BE2C (cell line): ENCODE measurements around the gene CLPTM1.

ENCODE experiments used
- DNase-seq: peaks from one replicate; pipeline ENCODE4 v3.0.0-alpha.2; 2020
- H3K27me3 ChIP-seq: fragments of 250-450 bp; sonication (Bioruptor Pico); 2 replicates; pipeline ENCODE4 v1.5.1; 2020; ENCODE audit warnings: mild to moderate bottlenecking
- H3K36me3 ChIP-seq: fragments of 250-450 bp; sonication (Bioruptor Pico); 2 replicates; pipeline ENCODE4 v1.5.1; 2020; ENCODE audit warnings: mild to moderate bottlenecking
- H3K4me1 ChIP-seq: fragments of 250-450 bp; sonication (Bioruptor Pico); 2 replicates; pipeline ENCODE4 v1.5.1; 2020
- H3K4me3 ChIP-seq: 2 replicates; pipeline ENCODE4 v1.5.1; 2011; ENCODE audit warnings: low read depth, low read length
- H3K9me3 ChIP-seq: fragments of 250-450 bp; sonication (Bioruptor Pico); 2 replicates; pipeline ENCODE4 v1.5.1; 2020
- TF ChIP-seq, protein P1 (sequence below): IDR thresholded peaks from 2 replicates; pipeline ENCODE4 v1.5.1; 2012; ENCODE audit warnings: mild to moderate bottlenecking, low read depth, low read length

The CLPTM1 gene

DNA sequence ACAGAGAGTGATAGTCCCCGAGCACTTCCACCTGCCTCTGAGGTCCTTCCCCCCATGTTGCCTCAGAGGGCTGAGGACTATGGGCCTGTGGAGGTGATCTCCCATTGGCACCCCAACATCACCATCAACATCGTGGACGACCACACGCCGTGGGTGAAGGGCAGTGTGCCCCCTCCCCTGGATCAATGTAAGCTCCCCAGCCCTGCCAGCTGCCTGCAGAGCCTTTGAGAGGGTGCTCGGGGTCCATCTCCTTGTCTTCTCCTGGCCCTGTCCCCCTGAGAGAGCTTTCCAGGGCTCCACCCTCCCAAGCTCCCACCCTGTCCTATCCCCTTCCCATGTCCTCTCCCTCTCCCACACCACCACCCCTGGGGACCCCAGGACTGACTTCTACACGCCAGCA is 31.2 kb downstream of the CLPTM1 start:
- no peaks in the 10 kb centered on the region for H3K4me1 ChIP-seq
- peaks cover 11% of the 10 kb centered on the region for H3K36me3 ChIP-seq
- H3K9me3 ChIP-seq, result no peaks in the 10 kb centered on the region
- H3K27me3 ChIP-seq, result no peaks in the 10 kb centered on the region
- DNase-seq, result no peak
- TF ChIP-seq, protein P1, sequence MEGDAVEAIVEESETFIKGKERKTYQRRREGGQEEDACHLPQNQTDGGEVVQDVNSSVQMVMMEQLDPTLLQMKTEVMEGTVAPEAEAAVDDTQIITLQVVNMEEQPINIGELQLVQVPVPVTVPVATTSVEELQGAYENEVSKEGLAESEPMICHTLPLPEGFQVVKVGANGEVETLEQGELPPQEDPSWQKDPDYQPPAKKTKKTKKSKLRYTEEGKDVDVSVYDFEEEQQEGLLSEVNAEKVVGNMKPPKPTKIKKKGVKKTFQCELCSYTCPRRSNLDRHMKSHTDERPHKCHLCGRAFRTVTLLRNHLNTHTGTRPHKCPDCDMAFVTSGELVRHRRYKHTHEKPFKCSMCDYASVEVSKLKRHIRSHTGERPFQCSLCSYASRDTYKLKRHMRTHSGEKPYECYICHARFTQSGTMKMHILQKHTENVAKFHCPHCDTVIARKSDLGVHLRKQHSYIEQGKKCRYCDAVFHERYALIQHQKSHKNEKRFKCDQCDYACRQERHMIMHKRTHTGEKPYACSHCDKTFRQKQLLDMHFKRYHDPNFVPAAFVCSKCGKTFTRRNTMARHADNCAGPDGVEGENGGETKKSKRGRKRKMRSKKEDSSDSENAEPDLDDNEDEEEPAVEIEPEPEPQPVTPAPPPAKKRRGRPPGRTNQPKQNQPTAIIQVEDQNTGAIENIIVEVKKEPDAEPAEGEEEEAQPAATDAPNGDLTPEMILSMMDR, result no peak
- H3K4me3 ChIP-seq, result no peak overlapping the region

GRCh38 chr19:44987148-44987675 is 32.0 kb downstream of the CLPTM1 start:
- Histone ChIP-seq H3K36me3 (peaks cover 12% of the 10 kb centered on the region), H3K4me1 (no peaks in the 10 kb centered on the region), H3K4me3 (no peak overlapping the region), H3K9me3 (no peaks in the 10 kb centered on the region), H3K27me3 (no peaks in the 10 kb centered on the region)
- DNase-seq, result no peak
- TF ChIP-seq, protein P1, result no peak

GRCh38 chr19:44988273-44988672 is 33.1 kb downstream of the CLPTM1 start:
- H3K4me1 ChIP-seq, result no peaks in the 10 kb centered on the region
- no peaks in the 10 kb centered on the region for H3K9me3 ChIP-seq

GRCh38 chr19:44988896-44989556 is 33.8 kb downstream of the CLPTM1 start:
- Histone ChIP-seq H3K4me3 (no peak overlapping the region), H3K27me3 (no peaks in the 10 kb centered on the region), H3K4me1 (no peaks in the 10 kb centered on the region), H3K9me3 (no peaks in the 10 kb centered on the region), H3K36me3 (peaks cover 19% of the 10 kb centered on the region)
- TF ChIP-seq, protein P1, result peak; percentile 78
- peak; percentile 86 for DNase-seq

More at GRCh38 chr19:44988273-44988672, 33.1 kb downstream of the CLPTM1 start:
- H3K36me3 ChIP-seq, result peaks cover 19% of the 10 kb centered on the region
- no peak overlapping the region for H3K4me3 ChIP-seq
- DNase-seq, result no peak
- no peaks in the 10 kb centered on the region for H3K27me3 ChIP-seq
- TF ChIP-seq, protein P1, result no peak

- H3K36me3 ChIP-seq, result peaks cover 11% of the 10 kb centered on the region
- no peaks in the 10 kb centered on the region for H3K9me3 ChIP-seq
- TF ChIP-seq, protein P1, result no peak
- H3K27me3 ChIP-seq, result no peaks in the 10 kb centered on the region
- no peak for DNase-seq
- no peaks in the 10 kb centered on the region for H3K4me1 ChIP-seq
- no peak overlapping the region for H3K4me3 ChIP-seq
Observed at GRCh38 chr19:44990459-44990858, 35.3 kb downstream of the CLPTM1 start.

DNA sequence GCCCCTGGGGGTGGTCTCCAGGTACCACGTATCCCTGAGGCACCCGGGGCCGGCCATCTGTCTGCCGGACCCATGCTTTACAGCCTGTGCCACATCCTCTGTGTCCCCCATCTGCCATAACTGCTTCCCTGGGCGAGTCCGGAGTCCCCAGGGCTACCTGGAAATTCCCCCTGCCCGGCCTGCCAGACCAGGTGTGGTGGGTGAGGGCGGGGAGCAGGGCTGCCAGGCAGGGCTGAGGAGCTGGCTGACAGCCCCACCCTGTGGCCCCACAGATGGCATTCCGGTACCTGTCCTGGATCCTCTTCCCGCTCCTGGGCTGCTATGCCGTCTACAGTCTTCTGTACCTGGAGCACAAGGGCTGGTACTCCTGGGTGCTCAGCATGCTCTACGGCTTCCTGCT is 35.8 kb downstream of the CLPTM1 start:
- TF ChIP-seq, protein P1, result no peak
- DNase-seq, result no peak
- Histone ChIP-seq H3K4me3 (no peak overlapping the region), H3K9me3 (no peaks in the 10 kb centered on the region), H3K4me1 (no peaks in the 10 kb centered on the region), H3K27me3 (no peaks in the 10 kb centered on the region), H3K36me3 (peaks cover 11% of the 10 kb centered on the region)
